Endothelial cell of umbilical vein (primary cell): ENCODE measurements around the gene SPO11. TPM values are rescaled to one million over a fixed set of nuclear protein-coding genes. Genes with fewer than 3 reads are reported as not detected.

ENCODE experiments used
- BruUV-seq: library from RNA; stranded (reverse); fragments of 400-500 nt; replicated peaks from 2 replicates; lab custom pipeline; 2021; lab: Mats Ljungman, UMichigan
- CTCF ChIA-PET: fragments of 300-600, 350-600 bp; sonication (Branson Sonifier 250); formaldehyde crosslinking; loops from one replicate; lab custom pipeline; 2021; ENCODE audit warnings: antibody characterized with exemption, inconsistent platforms; lab: Charles Lee
- POLR2A ChIA-PET: fragments of 300-600, 350-600 bp; sonication (Branson Sonifier 250); formaldehyde crosslinking; loops from one replicate; lab custom pipeline; 2021; ENCODE audit warnings: antibody characterized with exemption, inconsistent platforms; lab: Charles Lee
- DNase-seq: peaks from one replicate; pipeline ENCODE4 v3.0.0-alpha.2; 2011; ENCODE audit warnings: low read depth, low spot score
- FAIRE-seq: peaks from 2 replicates; lab custom pipeline; 2011; peaks lifted over from hg19 to GRCh38; lab: Jason Lieb, UNC
- H2AFZ ChIP-seq: 2 replicates; pipeline ENCODE4 v1.6.0; 2012; ENCODE audit warnings: low read depth, low read length, control low read depth, inconsistent platforms
- H3K27ac ChIP-seq: 2 replicates; pipeline ENCODE4 v1.5.1; 2011; ENCODE audit warnings: low read depth, mild to moderate bottlenecking, control low read depth, low read length, moderate library complexity; ENCODE audit not compliant: insufficient read depth
- H3K27me3 ChIP-seq, 2 experiments: 2 replicates each; pipeline versions ENCODE4 v1.6.0 to v1.6.1; 2011; ENCODE audit warnings: low read length in 2 of 2, mixed read lengths in 1 of 2; ENCODE audit not compliant: control insufficient read depth in 2 of 2, insufficient read depth in 2 of 2
- H3K36me3 ChIP-seq, 2 experiments: 2 replicates in 1 of 2; 3 replicates in 1 of 2; pipeline ENCODE4 v1.5.1; 2011; ENCODE audit warnings: low read length in 2 of 2, mild to moderate bottlenecking in 1 of 2, moderate library complexity in 1 of 2; ENCODE audit not compliant: control insufficient read depth in 2 of 2, insufficient read depth in 2 of 2; ENCODE audit errors: extremely low read depth in 1 of 2
- H3K4me1 ChIP-seq: 3 replicates; pipeline ENCODE4 v1.5.1; 2011; ENCODE audit warnings: mild to moderate bottlenecking, low read length; ENCODE audit not compliant: control insufficient read depth, insufficient read depth; ENCODE audit errors: extremely low read depth
- H3K4me2 ChIP-seq: 2 replicates; pipeline ENCODE4 v1.6.1; 2011; ENCODE audit warnings: low read length, control low read depth, mixed read lengths; ENCODE audit not compliant: insufficient read depth
- H3K4me3 ChIP-seq, 3 experiments: fragments of 200-600 bp in 1 of 3; sonication (generic), shearing (Covaris generic) in 1 of 3; replicated peaks in 1 of 3; 2 replicates each; pipeline ENCODE4 v1.5.1; 2011 to 2016; ENCODE audit warnings: control low read depth in 3 of 3, low read length in 3 of 3, mild to moderate bottlenecking in 2 of 3, inconsistent platforms in 1 of 3, low read depth in 1 of 3, moderate library complexity in 1 of 3; ENCODE audit not compliant: insufficient read depth in 1 of 3
- H3K79me2 ChIP-seq: 2 replicates; pipeline ENCODE4 v1.6.0; 2012; ENCODE audit warnings: low read length, inconsistent platforms; ENCODE audit not compliant: control insufficient read depth, insufficient read depth
- H3K9ac ChIP-seq: replicated peaks from 2 replicates; pipeline ENCODE3; 2011; ENCODE audit warnings: low read length, control low read depth; ENCODE audit not compliant: insufficient read depth; ENCODE audit errors: extremely low read depth
- H3K9me1 ChIP-seq: replicated peaks from 3 replicates; pipeline ENCODE4 v1.6.0; 2011; ENCODE audit warnings: mild to moderate bottlenecking, low read length; ENCODE audit not compliant: control insufficient read depth, insufficient read depth; ENCODE audit errors: extremely low read depth
- H3K9me3 ChIP-seq: replicated peaks from 2 replicates; pipeline ENCODE4 v1.5.1; 2012; ENCODE audit warnings: low read length, inconsistent platforms; ENCODE audit not compliant: control insufficient read depth, insufficient read depth
- H4K20me1 ChIP-seq: replicated peaks from 2 replicates; pipeline ENCODE3; 2011; ENCODE audit warnings: mild to moderate bottlenecking, low read length; ENCODE audit not compliant: control insufficient read depth, insufficient read depth; ENCODE audit errors: extremely low read depth
- EZH2 ChIP-seq: IDR thresholded peaks from 2 replicates; pipeline ENCODE4 v1.6.1; 2012; ENCODE audit warnings: borderline replicate concordance, low read depth, mild to moderate bottlenecking, moderate library complexity, low read length, inconsistent platforms; ENCODE audit not compliant: severe bottlenecking
- GATA2 ChIP-seq: IDR thresholded peaks from 2 replicates; pipeline ENCODE4 v1.7.0; 2011; ENCODE audit warnings: low read depth, mild to moderate bottlenecking, moderate library complexity, mixed read lengths, low read length; ENCODE audit not compliant: insufficient read length, insufficient read depth
- POLR2AphosphoS5 ChIP-seq: IDR thresholded peaks from 2 replicates; pipeline ENCODE4 v1.6.1; 2012; ENCODE audit warnings: low read depth, mild to moderate bottlenecking, control low read depth, low read length, moderate library complexity; ENCODE audit not compliant: insufficient read depth
- dilution Hi-C: fragments of 300-500 bp; cut with MboI; formaldehyde crosslinking; loops from one replicate; pipeline ENCODE4 v1.15.0; 2019; ENCODE audit warnings: low sequenced_read_pairs; ENCODE audit not compliant: extremely low pct_ligation_motif_present
- intact Hi-C: fragments of 100-400 bp; cut with micrococcal nuclease; formaldehyde crosslinking; loops from one replicate; pipeline ENCODE4 v1.10.0; 2022
- polyA plus RNA-seq, 4 experiments: library from polyadenylated mRNA; depleted of rRNA in 3 of 4; stranded (reverse) in 3 of 4; unstranded in 1 of 4; fragments of >200 nt; gene quantifications; 2 replicates each; pipeline versions ENCODE4 v1.2.1 to v1.2.3, GENCODE V29; 2011 to 2012; ENCODE audit warnings: missing spikeins in 1 of 4
- total RNA-seq: library from RNA; stranded (reverse); gene quantifications from 2 replicates; pipeline ENCODE4 v1.2.3, GENCODE V29; 2021
- TF ChIP-seq, protein P1 (sequence below): IDR thresholded peaks from 2 replicates; pipeline ENCODE4 v1.6.1; 2011; ENCODE audit not compliant: insufficient read depth, insufficient read length

The SPO11 gene
- total and polyA plus RNA-seq, 2 donors (not counting 3 experiments of a cell fraction or from before 2014, with no cell fraction given), result not detected

DNA sequence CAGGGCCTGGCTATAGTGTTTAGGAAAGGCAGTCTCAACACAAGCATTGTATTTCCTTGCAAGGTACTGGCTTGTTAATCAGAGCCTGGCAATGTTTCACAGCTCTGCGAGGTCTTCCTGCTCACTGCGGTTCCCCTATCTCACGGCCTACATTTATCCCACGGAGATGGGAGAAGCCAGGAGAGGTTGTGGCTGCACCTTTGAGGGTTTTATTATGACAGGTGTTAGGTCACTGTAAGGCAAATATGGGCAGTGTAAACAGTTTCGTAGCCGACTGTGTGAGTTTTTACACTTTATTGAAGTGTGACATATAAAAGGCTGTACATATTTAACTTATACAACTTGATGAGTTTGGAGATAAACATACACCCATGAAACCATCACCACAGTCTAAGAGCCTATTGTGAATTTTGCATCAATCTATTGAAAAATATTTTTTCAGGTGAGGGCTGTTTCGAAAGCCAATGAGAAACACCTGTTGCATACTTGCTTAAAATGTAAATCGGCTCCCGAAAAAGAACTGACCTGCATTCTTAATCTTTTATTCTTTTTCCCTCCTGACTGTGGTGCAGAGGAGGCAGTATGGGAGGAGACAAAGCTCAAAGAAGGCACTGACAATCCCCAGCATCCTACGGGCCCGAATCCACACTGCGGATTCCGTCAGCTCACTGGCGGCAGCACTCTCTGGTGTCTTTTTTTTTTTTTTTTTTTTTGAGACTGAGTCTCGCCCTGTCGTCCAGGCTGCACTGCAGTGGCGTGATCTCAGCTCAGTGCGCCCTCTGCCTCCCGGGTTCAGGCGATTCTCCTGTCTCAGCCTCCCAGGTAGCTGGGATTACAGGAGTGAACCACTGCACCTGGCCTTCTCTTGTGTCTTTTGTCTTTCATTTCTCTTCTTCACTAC is 54.1 kb downstream of the SPO11 start:
- Histone ChIP-seq H3K4me2 (no peak overlapping the region), H3K27me3 (no peaks in the 10 kb centered on the region), H2AFZ (no peak overlapping the region), H4K20me1 (no peaks in the 10 kb centered on the region), H3K79me2 (no peaks in the 10 kb centered on the region), H3K9me3 (no peaks in the 10 kb centered on the region), H3K4me3 (no peak overlapping the region), H3K4me1 (no peaks in the 10 kb centered on the region), H3K27ac (no peak overlapping the region), H3K9me1 (no peaks in the 10 kb centered on the region), H3K9ac (no peak overlapping the region), H3K36me3 (peaks cover 0 to 5% of the 10 kb centered on the region in 2 experiments)
- ChIA-PET POLR2A (no interaction called here), CTCF (interaction anchor here (0.6 to 7.3 kb wide), 6 partner anchors 9 to 1348 kb away, joined by 3 to 86 read pairs (median 4); no protein-coding TSS in a partner anchor)
- no TSS peak for BruUV-seq
- no peak for FAIRE-seq
- TF ChIP-seq, protein P1, sequence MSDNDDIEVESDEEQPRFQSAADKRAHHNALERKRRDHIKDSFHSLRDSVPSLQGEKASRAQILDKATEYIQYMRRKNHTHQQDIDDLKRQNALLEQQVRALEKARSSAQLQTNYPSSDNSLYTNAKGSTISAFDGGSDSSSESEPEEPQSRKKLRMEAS, result no peak
- TF ChIP-seq GATA2, result no peak
- intact Hi-C loops (loop anchor here (5.0 to 10.0 kb wide), 3 partner anchors 209 to 829 kb away; partner anchors contain the start of gene PMEPA1), dilution Hi-C loops (no loop called here)
- DNase-seq, result no peak

GRCh38 chr20:57384486-57384885 is 54.9 kb downstream of the SPO11 start:
- no peak overlapping the region for H3K4me2 ChIP-seq
- no peaks in the 10 kb centered on the region for H3K9me3 ChIP-seq
- H3K4me3 ChIP-seq, result no peak overlapping the region
- no peaks in the 10 kb centered on the region for H3K79me2 ChIP-seq
- H3K9me1 ChIP-seq, result no peaks in the 10 kb centered on the region
- no peaks in the 10 kb centered on the region for H3K27me3 ChIP-seq
- dilution Hi-C loops, result no loop called here
- ChIA-PET POLR2A (no interaction called here), CTCF (interaction anchor here (1.1 to 7.3 kb wide), 3 partner anchors 9 to 111 kb away, joined by 3 to 86 read pairs (median 4); no protein-coding TSS in a partner anchor)
- intact Hi-C loops, result loop anchor here (5.0 to 10.0 kb wide), 3 partner anchors 208 to 828 kb away; partner anchors contain the start of gene PMEPA1
- H2AFZ ChIP-seq, result no peak overlapping the region
- no peak overlapping the region for H3K9ac ChIP-seq
- H3K36me3 ChIP-seq, result peaks cover 0 to 4% of the 10 kb centered on the region in 2 experiments
- DNase-seq (no peak), FAIRE-seq (no peak)
- no TSS peak for BruUV-seq
- H4K20me1 ChIP-seq, result no peaks in the 10 kb centered on the region
- TF ChIP-seq, protein P1, result no peak
- TF ChIP-seq POLR2AphosphoS5 (no peak), EZH2 (no peak), GATA2 (no peak)
- no peak overlapping the region for H3K27ac ChIP-seq
- peaks cover 2% of the 10 kb centered on the region for H3K4me1 ChIP-seq
